Liver (tissue), 3 donors: Measurements from ENCODE around the gene DLGAP4.
A peak's percentile ranks its signal among the peaks of the same experiment; 100 is the strongest.

Source experiments
- CTCF ChIP-seq: fragments of 150-350 bp; IDR thresholded peaks from 2 replicates; pipeline ENCODE4 v1.5.1; 2017; ENCODE audit warnings: improper control_type of control experiment, low read depth, low read length; ENCODE audit not compliant: missing input control
- FOXA1 ChIP-seq: IDR thresholded peaks from 2 replicates; pipeline ENCODE4 v1.6.1; 2016; ENCODE audit warnings: antibody characterized with exemption
- FOXA2 ChIP-seq: IDR thresholded peaks from 2 replicates; pipeline ENCODE4 v1.6.1; 2016; ENCODE audit warnings: antibody characterized with exemption
- HNF4G ChIP-seq: IDR thresholded peaks from 2 replicates; pipeline ENCODE4 v1.6.1; 2016; ENCODE audit warnings: antibody characterized with exemption
- RAD21 ChIP-seq, 2 donors: IDR thresholded peaks; 2 replicates each; pipeline ENCODE4 v1.6.1; 2016; ENCODE audit warnings: antibody characterized with exemption in 2 of 2, mild to moderate bottlenecking in 2 of 2
- RXRA ChIP-seq, 2 donors: IDR thresholded peaks; 2 replicates each; pipeline ENCODE4 v1.6.1; 2017 to 2018; ENCODE audit warnings: antibody characterized with exemption in 2 of 2, mild to moderate bottlenecking in 1 of 2
- SP1 ChIP-seq: IDR thresholded peaks from 2 replicates; pipeline ENCODE4 v1.6.1; 2018; ENCODE audit warnings: antibody characterized with exemption, mild to moderate bottlenecking
- TAF1 ChIP-seq: conservative IDR thresholded peaks from 2 replicates; pipeline ENCODE4 v1.6.1; 2016; ENCODE audit warnings: antibody characterized with exemption, mild to moderate bottlenecking
- YY1 ChIP-seq: IDR thresholded peaks from 2 replicates; pipeline ENCODE4 v1.6.1; 2016; ENCODE audit warnings: antibody characterized with exemption, mild to moderate bottlenecking
- ZBTB33 ChIP-seq: IDR thresholded peaks from 2 replicates; pipeline ENCODE4 v1.6.1; 2016; ENCODE audit warnings: antibody characterized with exemption
- TF ChIP-seq, protein P1 (sequence below): IDR thresholded peaks from 2 replicates; pipeline ENCODE4 v1.6.1; 2016; ENCODE audit warnings: antibody characterized with exemption
- TF ChIP-seq, protein P2 (sequence below): IDR thresholded peaks from 2 replicates; pipeline ENCODE4 v1.6.1; 2016; ENCODE audit warnings: antibody characterized with exemption, mild to moderate bottlenecking
- donor health status: healthy.
- donor health status: healthy.

DNA sequence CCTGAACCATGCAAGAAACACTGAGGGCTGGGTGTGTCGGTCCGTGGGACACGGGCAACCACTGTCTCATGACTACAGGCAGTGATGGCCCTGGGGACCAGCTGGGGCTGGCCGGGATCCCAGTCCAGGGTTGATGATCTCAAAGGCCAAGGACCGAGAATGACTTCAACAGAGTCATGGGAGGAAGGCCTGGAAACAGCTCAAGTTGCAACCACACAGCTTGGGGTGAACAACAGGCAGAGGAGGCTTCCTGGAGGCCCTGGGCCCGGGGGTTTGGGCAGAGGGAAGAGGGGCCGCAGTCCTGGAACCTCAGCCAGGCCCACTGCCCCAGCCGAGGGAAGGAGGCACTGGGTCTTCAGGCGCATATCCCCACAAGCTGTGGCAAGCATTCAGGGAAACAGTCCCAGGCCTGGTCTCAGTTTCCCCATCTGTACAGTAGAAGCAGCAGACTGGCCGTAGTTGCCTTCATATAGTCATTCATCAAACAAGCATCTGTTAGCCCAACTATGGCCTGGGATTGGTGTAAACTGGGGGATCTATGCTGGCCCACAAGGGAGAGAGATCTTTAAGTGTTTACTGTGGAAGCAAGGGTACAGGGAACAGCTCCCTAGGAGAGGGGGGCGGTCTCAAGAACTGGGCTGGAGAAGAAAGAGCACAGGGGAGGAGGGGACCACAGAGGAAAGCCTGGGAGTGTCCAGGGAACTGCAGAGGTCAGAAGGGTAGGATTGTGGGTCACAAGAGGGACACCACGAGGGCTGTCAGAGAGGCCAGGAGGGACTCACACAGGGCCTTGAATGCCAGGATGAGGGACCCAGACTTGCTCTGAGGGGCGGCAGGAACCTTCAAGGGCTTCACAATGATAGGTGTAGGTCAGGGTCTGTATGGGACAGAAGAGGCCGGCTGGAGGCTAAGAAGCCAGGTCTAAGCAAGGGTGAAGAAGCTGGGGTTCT is 237.3 kb downstream of the DLGAP4 start:
- TF ChIP-seq CTCF (no peak), FOXA1 (no peak), RAD21 (IDR thresholded peaks at IDR 0.05) (no peak), ZBTB33 (no peak), TAF1 (no peak), HNF4G (no peak), YY1 (no peak), SP1 (no peak), RXRA (IDR thresholded peaks at IDR 0.05) (peak; percentile 67 to 71), FOXA2 (no peak)
- TF ChIP-seq, protein P1, sequence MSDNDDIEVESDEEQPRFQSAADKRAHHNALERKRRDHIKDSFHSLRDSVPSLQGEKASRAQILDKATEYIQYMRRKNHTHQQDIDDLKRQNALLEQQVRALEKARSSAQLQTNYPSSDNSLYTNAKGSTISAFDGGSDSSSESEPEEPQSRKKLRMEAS, result no peak
- TF ChIP-seq, protein P2, sequence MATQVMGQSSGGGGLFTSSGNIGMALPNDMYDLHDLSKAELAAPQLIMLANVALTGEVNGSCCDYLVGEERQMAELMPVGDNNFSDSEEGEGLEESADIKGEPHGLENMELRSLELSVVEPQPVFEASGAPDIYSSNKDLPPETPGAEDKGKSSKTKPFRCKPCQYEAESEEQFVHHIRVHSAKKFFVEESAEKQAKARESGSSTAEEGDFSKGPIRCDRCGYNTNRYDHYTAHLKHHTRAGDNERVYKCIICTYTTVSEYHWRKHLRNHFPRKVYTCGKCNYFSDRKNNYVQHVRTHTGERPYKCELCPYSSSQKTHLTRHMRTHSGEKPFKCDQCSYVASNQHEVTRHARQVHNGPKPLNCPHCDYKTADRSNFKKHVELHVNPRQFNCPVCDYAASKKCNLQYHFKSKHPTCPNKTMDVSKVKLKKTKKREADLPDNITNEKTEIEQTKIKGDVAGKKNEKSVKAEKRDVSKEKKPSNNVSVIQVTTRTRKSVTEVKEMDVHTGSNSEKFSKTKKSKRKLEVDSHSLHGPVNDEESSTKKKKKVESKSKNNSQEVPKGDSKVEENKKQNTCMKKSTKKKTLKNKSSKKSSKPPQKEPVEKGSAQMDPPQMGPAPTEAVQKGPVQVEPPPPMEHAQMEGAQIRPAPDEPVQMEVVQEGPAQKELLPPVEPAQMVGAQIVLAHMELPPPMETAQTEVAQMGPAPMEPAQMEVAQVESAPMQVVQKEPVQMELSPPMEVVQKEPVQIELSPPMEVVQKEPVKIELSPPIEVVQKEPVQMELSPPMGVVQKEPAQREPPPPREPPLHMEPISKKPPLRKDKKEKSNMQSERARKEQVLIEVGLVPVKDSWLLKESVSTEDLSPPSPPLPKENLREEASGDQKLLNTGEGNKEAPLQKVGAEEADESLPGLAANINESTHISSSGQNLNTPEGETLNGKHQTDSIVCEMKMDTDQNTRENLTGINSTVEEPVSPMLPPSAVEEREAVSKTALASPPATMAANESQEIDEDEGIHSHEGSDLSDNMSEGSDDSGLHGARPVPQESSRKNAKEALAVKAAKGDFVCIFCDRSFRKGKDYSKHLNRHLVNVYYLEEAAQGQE, result no peak
